Stimulated activated CD8-positive, alpha-beta memory T cell treated with anti-CD3 and anti-CD28 coated beads, Interleukin-12 subunit alpha, Interleukin-12 subunit beta, amount 100 ng/mL, for 24 hours (primary cell): ENCODE results near the gene KIF3A.

Source experiments
- DNase-seq: peaks from one replicate; pipeline ENCODE4 v3.0.0-alpha.2; 2020; ENCODE audit errors: extremely low read depth

The KIF3A gene

DNA sequence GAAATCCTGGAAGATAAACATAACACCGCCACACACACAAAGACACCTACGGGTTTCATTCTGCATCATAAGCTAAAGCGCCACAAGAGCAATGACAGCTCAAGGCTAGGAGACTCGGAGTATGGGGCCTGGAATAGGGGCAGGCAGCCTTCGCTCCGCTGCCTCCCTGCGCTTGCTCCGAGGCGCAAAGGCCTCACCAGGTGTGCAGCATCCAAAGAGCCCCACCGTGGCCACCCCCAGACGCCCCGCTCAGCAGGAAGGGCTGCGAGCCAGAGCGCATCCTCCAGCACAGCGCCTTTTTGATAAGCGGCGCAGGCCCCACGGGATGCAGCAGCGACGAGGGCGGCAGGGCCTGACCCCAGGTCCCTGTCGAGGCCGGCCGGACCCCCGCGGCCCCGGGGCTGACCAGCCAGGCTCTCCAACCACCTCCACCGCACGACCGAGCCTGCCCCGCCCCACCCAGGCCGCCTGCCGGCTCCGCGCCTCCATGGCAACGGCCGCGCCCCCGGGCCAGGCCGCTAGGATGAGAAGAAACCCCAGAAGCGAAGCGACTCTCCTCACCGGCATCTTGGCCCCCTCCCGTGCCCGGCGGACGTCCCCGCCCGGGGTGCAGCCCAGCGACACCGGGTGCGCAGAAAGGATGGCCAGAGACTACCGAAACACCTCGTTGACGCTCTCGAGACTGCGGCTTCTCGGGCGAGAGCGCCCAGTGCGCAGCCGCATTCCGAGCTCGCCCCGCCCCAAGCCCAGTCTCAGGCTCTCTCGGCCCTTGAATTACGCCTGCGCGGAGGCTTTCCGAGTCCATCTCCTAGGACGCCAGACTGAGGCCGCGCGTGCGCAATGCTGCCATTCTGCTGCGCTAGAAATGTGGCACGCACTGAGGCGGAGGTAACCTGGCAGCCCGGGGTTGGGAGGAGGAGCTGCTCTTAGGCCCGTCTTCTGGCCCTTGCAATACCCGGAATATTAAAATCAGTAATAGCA is at the start of gene KIF3A:
Gene KIF3A, minus strand, starts transcription at position 694 of the 981 bp plus-strand sequence. Its CDS starts 127 bp downstream, at position 567.
- peak; percentile 98 for DNase-seq

GRCh38 chr5:132787076-132787475 is 49.7 kb upstream of the KIF3A start:
- no peak for DNase-seq

GRCh38 chr5:132785864-132786263 is 48.5 kb upstream of the KIF3A start:
- no peak for DNase-seq

DNA sequence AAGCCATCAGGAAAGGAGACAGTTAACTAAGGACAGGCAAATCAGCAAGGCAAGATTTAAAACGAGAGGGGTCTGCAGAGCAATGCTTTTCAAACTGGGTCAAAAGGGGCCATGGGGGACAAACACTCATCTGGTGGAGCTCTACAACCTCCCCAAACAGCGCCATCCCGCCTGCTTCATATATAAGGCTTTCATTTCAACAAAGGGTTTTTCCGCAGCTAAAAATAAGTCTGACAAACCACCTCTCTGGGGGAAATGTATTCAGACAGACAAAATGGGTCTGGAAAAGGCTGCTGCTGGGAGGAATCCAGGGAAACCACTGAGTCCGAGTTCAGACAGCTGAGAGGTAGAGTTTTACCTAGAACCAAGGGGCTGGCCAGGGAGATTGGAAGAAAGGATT is 48.0 kb upstream of the KIF3A start:
- no peak for DNase-seq

DNA sequence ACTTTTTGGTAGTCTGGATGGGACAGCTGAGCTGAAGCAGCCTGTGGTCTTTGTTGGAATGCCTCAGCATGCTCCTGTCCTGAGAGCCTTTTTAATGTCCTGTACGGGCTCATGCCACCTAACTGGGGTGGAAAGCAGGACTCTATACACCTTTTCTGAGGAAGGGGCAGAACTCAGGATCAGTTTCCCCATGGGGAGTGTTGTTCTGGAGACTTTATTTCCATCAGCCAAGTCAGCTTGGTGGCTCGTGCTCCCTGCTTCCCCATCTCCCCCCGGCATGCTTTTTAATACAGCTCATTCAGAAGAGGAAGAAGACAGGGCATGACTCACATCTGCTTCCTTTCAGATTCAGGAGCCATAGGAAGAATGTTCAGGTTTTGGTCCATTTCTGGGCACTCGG is 44.8 kb upstream of the KIF3A start:
- no peak for DNase-seq

DNA sequence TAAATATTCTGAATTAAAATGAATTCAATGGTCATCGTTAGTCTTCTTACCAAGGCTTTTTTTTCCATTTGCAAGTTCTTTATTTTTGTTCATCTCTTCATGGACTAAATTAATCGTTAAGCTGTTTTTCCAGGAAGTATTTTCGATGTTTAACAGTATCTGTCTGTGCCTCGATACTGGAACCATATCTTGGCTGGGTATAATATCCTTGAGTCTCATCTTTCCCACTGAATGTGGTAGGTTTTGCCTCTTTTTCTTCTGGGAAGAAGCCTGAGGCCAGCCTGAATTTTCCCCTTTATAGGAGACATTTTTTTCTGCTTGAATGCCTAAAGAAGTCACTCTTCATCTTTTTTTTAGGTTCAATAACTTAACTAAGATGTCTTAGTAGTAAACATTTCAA is 43.7 kb upstream of the KIF3A start:
- no peak for DNase-seq

DNA sequence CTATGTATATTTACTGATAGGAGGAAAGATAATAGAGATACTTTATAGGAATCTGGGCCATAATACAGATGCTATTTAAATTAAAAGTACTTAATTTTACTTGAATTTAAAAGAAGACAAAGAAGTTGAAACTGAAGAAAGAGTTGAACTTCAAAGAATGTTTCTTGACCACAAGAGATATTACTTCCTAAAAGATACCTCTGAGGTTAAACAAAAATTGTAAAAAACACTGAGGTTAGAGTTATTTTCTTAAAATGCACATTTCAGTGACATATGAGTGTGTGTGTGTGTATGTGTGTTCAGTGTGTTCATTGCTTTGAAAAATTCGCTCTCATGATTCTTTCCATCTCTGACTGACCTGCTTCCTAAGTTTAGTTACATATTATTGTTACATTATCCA is 43.2 kb upstream of the KIF3A start:
- no peak for DNase-seq

- DNase-seq, result no peak
Observed at GRCh38 chr5:132779961-132780360, 42.6 kb upstream of the KIF3A start.

- no peak for DNase-seq
Observed at GRCh38 chr5:132778856-132779255, 41.5 kb upstream of the KIF3A start.

DNA sequence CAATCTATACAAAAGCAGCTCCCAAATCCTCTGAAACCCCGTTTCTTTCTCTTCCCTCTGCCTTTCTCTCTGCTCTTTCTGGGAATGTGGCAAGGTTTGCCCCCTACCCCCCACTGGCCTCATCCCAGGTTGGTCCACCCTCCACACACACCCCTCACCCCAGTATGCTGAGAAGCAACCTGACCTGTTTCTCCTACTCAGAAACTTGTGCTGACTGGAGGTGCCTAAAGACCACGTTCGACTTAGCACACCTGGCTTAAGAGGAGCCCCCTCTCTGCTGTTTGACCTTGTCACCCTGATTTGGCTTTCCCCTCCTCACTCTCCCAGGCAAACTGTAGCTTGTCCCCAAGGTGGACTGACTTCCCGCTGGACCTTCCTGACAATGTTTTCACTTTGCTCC is 40.8 kb upstream of the KIF3A start:
- no peak for DNase-seq

GRCh38 chr5:132777209-132778069 is 40.1 kb upstream of the KIF3A start, which contains the start of gene SEPTIN8:
Gene SEPTIN8, minus strand, starts transcription at chr5:132777239. Its CDS starts 102 bp downstream, at chr5:132777137.
- peak; percentile 7 for DNase-seq

- no peak for DNase-seq
Observed at GRCh38 chr5:132776938-132777208, 39.5 kb upstream of the KIF3A start.

DNA sequence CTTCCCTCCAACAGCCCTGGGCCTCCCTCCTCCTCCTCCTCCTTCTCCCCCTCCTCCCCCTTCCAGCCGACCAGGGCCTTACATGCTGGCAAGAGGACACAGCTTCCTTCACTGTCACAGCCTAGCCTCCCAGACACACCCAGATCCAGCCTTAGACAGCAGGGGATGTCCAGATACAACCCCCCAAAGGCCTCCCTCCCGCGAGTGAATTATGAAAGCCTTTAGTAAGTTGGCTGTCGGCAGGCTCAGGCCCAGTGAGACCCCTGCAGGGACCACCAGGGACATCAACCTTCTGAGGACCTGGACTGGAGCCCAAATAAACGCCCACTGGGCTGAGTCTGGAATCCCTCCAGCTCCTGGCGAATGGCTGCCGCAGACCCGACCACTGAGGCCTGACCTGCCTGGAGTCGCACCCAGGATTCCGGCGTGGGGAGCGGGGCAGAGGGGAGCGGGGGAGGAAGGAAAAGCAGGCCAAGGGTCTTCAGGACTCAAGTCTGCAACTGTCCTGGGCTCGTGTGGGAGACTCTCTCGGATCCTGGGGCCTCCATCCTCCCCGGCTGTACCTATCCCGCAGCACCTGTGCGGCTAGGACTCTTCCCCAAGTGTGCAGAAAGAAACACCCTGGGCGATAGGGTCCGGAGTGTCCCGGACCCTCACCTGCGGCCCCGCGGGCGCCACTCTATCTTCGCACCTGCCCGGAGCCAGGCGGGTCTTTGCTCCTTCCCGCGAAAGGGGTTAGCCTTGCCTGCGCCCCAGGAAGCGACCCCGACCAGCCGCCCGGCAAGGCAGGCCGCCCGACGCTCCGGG is 39.0 kb upstream of the KIF3A start:
- no peak for DNase-seq

DNA sequence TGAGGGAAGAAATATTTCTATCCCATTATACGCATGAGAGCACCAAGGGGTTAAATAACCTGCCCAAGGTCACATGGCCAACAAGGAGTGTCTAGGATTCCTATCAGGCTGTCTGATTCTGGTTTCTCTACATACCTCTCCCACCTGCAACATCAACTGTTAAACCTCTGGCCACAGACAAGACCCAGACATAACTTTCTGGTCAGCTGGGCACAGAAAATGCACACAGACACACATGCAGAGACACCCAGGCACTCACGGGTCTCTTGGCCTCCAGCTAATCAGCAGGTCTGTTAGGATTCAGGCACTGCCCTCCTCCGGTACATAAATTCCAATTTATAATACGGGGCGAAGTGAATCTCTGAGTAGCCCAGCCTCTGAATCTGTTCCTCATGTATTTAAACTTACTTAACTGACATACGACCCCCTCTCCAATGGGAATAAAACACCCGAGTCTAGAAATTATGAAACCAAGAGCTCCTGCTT is 38.2 kb upstream of the KIF3A start:
- no peak for DNase-seq

DNA sequence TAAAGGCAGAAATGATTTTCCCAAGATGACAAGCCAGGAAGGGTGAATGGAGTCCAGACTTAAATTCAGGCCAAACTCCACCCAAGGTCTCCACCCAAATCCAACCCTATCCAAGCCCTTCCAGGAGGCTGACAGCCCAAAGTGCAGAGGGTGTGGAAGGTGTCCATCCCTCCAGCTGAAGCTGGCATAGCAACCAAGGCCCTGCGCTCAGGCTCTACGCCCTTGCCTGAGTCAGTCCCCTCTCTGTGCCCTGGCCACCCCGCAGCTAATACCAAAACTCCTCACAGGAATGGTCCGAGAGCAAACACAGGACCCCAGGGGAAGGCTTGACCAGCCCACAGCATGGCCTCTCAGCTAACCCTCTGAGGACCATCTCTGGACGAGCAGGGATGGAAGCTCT is 37.5 kb upstream of the KIF3A start:
- no peak for DNase-seq

- no peak for DNase-seq
Observed at GRCh38 chr5:132774406-132774805, 37.1 kb upstream of the KIF3A start.

DNA sequence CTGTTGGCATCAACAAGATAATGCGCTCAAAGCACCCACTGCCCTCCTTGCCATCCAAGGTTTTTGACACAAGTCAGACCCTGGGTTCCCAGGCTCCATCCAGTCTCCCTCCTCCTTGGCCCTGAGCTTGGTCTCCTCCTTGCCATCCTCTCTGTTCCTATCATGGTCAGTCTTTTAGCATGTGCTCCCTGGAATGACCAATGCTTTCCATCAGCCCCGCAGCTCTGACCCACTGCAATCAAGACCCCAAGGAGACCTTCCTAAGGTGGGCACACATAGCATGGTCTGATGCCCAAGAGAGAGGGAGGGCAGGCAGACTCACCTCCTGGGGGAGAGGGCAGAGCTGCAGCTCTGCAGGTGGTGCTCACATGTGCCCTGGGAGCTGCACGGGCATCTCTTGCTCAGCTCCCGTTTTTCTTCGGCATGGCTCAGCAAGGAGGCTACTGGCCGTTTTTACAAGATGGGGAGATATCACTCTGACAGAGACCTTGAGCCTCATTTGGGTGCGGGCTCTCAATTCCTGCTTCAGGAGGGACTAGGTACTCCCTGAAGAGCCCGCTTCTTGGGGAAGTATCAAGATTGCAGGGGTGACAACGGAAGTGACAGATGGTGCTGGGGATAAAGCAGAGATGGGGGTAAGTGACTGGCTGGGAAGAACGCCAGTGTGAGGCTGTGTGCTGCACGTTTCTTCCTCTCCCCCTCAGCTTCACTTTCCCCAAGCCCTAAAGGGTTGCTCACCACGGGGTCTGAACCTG is 36.4 kb upstream of the KIF3A start:
- no peak for DNase-seq

DNA sequence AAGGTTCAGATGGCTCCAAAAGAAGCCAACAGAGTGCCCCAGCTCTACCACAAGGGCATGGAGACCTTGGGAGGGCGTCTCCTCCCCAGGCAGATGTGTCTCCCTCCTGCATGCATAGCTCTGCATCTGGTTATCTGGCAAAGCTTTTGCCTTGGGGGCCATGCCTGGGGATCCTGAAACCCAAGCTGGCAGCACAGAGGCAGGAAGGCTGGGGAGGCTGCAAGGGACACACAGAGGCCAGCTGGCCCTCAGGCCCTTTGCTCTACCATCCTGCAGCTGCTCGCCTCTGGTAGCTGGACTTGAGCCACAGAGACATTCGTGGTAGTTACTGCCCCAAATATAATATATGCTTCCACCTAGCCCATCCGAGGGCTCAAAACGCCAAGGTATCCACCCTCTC is 35.8 kb upstream of the KIF3A start:
- no peak for DNase-seq

DNA sequence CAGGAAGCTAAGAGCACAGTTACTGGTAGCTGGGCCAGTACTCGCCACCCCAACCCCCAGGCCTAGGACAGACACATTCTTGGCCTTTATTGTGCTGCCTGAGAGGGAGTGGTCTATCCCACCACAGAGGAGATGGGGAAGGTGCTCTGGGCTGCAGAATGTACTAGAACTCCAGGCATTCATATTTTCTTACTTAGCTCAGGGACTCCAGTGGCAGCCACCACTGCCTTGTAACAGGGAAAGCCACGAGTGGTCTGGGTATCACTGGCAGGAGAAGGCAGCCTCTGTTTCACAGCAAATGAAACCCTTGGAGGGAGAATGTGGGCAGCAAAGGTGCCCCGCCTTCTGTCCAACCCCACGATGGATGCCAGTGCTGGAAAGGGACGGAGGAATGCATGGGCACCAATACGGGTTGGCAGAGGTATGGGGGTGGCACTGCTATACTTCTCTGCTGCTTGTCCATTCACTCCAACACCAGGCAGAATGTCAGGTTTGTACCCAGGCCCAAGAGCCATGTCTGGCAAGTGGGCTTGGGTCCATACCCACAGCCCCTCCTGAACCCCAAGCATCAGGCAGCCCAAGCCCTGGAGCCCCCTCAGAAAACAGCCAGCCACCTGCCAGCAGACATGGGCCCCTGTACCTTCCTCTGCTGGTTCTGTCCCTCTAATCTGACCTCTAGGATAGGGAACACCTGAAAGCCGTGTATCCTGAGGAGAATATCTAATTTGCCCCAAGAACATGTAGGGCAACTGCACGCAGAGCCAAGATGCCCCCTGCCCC is 35.1 kb upstream of the KIF3A start:
- no peak for DNase-seq

- no peak for DNase-seq
Observed at GRCh38 chr5:132771503-132771998, 34.2 kb upstream of the KIF3A start.
